ENCODE data around the gene RBP3.

- TF ChIP-seq, protein P1, sequence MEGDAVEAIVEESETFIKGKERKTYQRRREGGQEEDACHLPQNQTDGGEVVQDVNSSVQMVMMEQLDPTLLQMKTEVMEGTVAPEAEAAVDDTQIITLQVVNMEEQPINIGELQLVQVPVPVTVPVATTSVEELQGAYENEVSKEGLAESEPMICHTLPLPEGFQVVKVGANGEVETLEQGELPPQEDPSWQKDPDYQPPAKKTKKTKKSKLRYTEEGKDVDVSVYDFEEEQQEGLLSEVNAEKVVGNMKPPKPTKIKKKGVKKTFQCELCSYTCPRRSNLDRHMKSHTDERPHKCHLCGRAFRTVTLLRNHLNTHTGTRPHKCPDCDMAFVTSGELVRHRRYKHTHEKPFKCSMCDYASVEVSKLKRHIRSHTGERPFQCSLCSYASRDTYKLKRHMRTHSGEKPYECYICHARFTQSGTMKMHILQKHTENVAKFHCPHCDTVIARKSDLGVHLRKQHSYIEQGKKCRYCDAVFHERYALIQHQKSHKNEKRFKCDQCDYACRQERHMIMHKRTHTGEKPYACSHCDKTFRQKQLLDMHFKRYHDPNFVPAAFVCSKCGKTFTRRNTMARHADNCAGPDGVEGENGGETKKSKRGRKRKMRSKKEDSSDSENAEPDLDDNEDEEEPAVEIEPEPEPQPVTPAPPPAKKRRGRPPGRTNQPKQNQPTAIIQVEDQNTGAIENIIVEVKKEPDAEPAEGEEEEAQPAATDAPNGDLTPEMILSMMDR (IDR thresholded peaks at IDR 0.05; ENCODE audit: low read depth, low read length) = no peak
- TF ChIP-seq EZH2phosphoT487 (IDR thresholded peaks at IDR 0.05; ENCODE audit: low read depth) = no peak
These were observed 58.3 kb downstream of the RBP3 start for GRCh38 chr10:47406548-47406869.
